Right renal cortex interstitium (tissue), 3 donors: ENCODE results near the gene TRIM25. TPM values are rescaled to one million over a fixed set of nuclear protein-coding genes. Genes with fewer than 3 reads are reported as not detected.
"Not testable (repeated sequence)": the region's sequence is repeated elsewhere in the genome, so short reads cannot be mapped to it uniquely, and the experiment has no call there.

Experiments used
- DNase-seq, 3 donors: peaks; one replicate each; pipeline ENCODE4 v3.0.0-alpha.2; 2013; ENCODE audit warnings: low read depth in 3 of 3, low spot score in 2 of 3
- polyA plus RNA-seq, 3 donors: library from polyadenylated mRNA; unstranded; fragments of 120-200 nt; gene quantifications; one replicate each; pipeline ENCODE4 v1.2.1, GENCODE V29; 2013; ENCODE audit not compliant: insufficient read length in 3 of 3

Gene TRIM25, protein sequence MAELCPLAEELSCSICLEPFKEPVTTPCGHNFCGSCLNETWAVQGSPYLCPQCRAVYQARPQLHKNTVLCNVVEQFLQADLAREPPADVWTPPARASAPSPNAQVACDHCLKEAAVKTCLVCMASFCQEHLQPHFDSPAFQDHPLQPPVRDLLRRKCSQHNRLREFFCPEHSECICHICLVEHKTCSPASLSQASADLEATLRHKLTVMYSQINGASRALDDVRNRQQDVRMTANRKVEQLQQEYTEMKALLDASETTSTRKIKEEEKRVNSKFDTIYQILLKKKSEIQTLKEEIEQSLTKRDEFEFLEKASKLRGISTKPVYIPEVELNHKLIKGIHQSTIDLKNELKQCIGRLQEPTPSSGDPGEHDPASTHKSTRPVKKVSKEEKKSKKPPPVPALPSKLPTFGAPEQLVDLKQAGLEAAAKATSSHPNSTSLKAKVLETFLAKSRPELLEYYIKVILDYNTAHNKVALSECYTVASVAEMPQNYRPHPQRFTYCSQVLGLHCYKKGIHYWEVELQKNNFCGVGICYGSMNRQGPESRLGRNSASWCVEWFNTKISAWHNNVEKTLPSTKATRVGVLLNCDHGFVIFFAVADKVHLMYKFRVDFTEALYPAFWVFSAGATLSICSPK
- 10 to 100 TPM; 30.5 to 34.1 (median 32.0) TPM for polyA plus RNA-seq

DNA sequence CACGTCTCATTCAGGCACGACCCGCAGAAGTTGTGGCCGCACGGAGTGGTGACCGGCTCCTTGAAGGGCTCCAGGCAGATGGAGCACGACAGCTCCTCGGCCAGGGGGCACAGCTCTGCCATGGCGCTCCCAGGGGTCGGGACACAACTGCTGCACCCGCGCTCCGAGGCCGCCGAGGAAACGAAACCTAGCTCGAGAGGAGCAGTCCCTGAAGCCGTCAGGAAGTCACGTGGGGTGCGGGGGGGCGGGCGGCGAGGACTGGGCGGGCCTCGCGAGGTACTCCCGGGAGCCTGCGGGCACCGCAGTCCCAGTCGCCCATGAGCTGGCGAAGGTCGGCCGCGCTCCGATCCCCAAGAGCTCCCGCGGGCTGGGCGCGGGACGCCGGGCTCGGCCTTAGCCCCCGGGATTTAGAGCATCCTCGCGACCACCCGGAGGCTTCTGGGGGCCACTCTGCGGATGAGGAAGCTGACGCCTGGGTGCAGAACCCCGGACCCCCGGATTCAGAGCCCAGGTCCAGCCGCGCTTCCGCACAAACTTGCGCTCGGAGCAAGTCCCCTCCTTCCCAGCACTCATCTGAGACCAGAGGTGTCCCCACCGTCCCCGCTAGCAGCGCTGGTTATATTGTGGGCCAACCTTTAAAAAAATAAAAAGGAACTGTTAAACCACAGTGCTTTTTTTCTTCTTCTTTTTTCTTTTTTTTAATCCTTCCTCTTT is at the start of gene TRIM25:
Gene TRIM25 (minus strand): TSS at position 183 of the 714 bp plus-strand sequence. CDS start 61 bp downstream, at position 122.
- peak in 2 of 3 donors; percentile 67 to 71 for DNase-seq

DNA sequence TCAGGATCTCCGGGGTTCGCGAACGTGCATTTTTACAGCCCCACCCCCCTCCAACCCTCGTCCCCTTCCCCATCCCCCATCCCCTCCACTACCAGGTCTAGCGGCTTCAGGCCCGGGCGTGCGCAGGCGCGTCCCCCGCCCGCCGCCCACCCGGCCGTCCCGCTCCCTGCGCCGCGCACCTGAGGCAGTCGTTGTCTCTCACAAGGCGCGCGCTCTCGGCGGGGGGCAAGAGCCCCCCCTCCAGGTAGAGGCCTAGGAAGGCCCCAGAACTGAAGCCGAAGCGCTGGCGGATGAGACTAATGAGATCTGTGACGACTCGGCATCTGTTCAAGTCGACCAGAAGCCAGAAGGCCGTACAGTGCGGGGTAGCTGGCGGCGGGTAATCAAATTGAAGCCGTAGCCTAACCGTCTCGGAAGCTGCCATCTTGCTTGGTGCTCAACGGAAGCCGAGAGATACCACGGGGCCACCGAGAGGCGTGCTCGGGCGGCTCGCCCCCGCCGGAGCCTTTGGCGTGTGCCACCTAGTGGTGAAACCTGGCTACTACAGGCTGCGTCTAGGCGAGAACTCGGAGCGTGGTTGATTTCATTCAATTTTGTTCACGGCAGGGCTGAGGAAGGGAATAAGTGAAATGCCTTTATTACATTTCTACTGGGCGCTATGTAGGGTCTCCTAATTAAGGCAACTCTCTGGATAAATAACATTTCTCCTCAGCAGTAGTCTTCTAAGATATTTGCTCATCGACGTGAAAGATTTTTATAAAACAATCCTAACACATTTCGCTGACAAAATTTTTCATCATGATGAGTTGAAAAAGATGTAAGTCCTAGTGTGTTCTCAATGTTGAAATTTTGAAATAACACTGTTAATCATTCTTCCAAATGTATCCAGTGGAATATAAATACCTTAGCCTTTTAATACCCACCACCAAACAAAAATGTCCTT is 47.0 kb upstream of the TRIM25 start, which contains the start of gene COIL:
Gene COIL (minus strand): TSS at position 455 of the 943 bp plus-strand sequence. CDS start 31 bp downstream, at position 424.
- peak; percentile 82 to 88 (median 82) for DNase-seq

- no peak for DNase-seq
Observed at GRCh38 chr17:56956992-56957391, 43.1 kb upstream of the TRIM25 start.

DNA sequence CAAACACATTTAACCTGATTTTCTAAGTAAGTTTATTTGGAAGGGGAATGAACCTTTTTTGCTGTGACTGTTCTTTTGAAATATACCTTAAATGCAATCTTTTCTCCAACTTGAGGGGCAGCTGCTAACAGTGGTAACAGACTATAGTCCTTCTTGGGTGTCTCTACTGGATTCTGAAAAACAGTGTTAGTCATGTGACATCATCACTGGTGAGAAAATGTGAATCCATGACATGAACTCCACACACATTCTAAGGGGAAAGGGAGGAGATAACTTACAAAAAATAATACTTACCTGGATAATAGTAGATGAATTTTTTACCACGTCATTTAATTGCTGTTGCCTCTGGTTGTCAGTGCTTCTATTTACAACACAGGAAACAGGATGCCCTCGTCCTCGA is 35.7 kb upstream of the TRIM25 start:
- no peak for DNase-seq

DNA sequence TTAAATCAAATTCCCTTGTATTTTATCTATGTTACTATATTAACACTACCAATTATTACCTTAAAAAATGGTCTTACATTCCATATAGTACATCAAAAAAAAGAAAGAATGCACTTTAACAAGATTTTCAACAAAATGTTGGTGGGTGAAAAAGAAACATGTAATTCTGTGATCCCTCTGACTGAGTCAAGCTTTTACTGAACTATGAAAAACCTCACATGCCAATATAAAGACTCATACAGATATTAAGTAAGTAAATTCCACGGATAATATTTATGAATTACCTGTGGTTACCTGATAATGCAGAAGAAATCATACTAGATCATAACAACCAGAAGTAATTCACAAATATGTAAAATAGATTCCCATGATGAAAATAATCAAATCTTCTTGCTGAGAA is 34.6 kb upstream of the TRIM25 start:
- no peak for DNase-seq

DNA sequence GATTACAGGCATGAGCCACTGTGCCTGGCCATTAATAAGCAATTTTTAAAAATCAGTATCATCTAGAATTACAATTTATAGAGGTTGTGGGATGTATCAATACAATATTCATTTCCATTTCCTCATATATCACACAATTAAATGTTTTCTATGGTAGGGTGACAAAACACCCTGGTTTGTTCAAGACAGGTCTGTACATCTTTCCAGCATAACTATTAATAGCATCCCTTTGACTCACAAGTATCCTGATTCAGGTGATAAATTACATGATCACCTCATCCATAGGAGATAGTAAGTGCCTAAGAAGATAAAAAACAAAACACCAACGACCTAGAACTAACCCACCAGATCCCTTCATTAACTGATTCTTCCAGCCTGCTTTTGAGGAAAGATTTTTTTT is 33.9 kb upstream of the TRIM25 start:
- no peak for DNase-seq

- no peak for DNase-seq
Observed at GRCh38 chr17:56945938-56946505, 32.2 kb upstream of the TRIM25 start.

- no peak for DNase-seq
Observed at GRCh38 chr17:56943505-56944125, 29.8 kb upstream of the TRIM25 start.

GRCh38 chr17:56939869-56940484 is 26.1 kb upstream of the TRIM25 start:
- DNase-seq, result peak; percentile 40 to 51 (median 45)

DNA sequence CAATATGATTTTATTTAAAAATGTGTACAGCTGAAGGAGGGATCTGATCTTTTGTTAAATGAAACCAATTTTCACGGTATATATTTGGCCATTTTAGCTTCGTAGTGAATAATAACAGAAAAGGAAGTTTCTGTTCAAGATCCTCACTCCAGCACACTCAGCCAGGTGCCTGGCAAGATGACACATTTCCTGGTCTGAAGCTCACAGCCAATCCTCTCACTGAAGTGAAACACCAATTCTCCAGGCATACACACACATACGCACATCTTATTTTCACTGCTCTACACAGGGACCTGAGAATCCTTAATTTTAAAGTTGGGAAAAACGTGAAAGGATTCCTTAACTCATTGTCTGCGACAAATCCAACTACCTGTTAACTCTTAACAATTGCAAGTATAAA is 24.4 kb upstream of the TRIM25 start:
- DNase-seq, result not testable (repeated sequence)

- DNase-seq, result no peak
Observed at GRCh38 chr17:56937687-56938086, 23.8 kb upstream of the TRIM25 start.

DNA sequence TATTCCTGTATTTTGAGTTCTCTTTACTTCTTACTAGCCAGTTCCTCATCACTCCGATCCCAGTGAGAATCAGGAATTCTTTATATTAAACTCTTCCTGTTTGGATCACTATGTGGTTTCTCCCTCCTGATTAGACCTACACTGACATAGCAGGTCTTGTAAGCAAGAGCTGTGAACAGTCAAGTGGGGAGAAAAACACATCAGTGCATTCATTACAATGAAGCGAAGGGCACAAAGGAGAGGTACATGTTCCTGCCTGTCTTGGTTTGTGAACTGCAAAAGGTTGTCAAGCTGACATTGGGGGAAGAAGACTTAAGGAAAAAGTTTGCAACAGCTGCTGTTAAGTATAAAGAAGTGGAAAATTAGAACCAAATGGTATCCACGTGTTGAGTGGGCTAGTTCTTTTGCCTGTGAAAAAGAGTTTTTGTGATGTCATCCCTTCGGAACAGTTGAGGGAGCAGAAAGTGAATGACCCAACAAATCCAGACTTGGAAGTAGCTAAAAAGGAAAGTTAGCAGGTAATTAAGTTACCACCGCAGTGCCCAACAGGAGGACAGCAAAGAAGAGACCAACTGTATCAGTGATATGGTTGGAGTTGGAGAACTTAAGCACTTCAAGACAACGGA is 23.0 kb upstream of the TRIM25 start:
- no peak for DNase-seq

- DNase-seq, result no peak
Observed at GRCh38 chr17:56935461-56935860, 21.6 kb upstream of the TRIM25 start.

DNA sequence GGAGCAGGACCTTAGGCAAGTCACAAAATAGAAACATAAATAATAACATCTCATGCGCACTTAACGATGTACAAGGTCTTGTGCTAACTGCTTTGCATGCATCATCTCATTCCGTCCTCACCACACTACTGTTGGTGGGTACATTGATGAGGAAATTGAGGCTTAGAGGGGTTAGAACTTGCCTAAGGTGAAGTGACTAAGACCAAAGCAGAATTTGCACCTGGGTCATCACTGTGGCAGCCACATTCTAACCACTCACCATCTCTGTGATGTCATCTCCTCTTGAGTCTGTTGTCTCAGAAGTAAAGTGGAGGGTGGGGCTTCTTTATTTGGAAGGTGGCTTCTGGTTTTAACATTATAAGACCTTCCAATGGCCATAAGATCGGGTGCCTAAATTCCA is 20.4 kb upstream of the TRIM25 start:
- DNase-seq, result no peak

- DNase-seq, result no peak
Observed at GRCh38 chr17:56933868-56934267, 20.0 kb upstream of the TRIM25 start.

- DNase-seq, result no peak
Observed at GRCh38 chr17:56933151-56933745, 19.4 kb upstream of the TRIM25 start.

GRCh38 chr17:56930739-56931337 is 17.0 kb upstream of the TRIM25 start:
- DNase-seq, result no peak
